Stimulated activated CD8-positive, alpha-beta memory T cell treated with anti-CD3 and anti-CD28 coated beads, Interleukin-7, amount 100 ng/mL, for 48 hours (primary cell): ENCODE data around the gene SHF.

Experiments
- DNase-seq, 2 donors: peaks; one replicate each; pipeline ENCODE4 v3.0.0-alpha.2; 2020; ENCODE audit warnings: low read depth in 1 of 2; ENCODE audit errors: extremely low read depth in 1 of 2

SHF gene

DNA sequence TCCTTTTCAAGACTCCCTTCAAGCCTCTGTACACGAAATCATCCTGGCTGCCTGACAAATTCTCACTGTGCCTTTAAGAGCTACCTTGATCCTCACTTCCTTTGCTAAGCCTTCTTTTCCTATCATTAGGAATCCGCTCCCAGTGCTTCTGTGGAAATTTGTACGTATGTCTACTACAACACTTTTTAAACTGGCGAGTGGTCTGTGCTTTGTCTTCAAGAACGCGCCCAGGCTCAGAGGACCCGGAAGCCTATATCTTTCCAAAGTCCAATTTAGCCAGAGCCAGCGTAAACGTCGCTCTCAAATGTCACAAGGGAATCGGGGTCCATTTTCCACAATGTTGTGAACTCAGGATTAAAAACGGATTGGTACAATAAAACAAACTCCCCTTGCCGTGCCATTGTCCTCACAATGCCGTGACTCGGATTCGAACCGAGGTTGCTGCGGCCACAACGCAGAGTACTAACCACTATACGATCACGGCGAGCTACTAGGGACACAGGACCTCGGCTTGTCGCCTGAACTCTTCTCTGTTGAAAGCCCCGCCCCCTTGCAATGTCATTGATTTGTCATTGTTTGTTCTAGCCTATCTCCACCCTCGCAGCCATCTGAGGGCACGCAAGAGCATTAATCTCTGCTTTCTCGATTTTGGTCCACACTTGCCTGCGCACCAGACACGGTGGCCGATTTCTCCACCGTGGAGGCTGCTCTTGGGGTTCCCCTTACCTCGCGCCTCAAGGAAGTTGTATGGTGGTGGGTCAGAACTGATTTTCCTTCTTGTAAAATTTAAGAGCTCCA is 12.4 kb upstream of the SHF start:
- peak; percentile 85 to 90 for DNase-seq

DNA sequence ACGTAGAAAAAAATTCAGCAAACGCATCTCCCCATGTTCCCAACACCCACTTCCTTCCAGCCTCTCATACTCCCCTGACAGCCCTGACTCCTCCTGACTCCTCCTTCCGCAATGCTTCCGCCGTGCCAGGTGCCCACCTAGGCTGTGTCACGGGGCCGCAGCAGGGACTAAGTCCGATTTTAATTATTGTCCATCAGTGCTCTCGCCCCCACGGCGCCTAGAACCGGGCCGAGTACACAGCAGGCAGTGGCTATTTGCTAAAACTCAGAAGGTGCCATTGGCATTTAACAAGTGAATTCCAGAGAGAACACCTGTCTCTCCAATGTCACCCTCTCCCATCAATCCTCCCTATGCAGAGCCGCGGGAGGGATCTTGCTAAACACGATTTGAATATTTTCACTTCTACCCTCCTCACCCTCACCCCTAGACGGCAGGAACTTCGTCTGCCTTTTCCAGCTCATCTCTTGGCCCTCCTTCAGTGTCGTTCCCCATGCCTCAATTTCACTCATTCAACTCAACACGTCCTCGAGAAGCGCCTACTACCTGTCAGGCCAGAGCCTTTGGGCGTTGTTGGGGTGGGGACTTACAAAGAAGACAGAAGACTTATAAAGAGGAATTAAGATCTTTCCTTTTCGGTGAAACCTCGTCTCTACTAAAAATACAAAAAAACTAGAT is 11.5 kb upstream of the SHF start:
- DNase-seq, result peak in 1 of 2 donors; percentile 18

DNA sequence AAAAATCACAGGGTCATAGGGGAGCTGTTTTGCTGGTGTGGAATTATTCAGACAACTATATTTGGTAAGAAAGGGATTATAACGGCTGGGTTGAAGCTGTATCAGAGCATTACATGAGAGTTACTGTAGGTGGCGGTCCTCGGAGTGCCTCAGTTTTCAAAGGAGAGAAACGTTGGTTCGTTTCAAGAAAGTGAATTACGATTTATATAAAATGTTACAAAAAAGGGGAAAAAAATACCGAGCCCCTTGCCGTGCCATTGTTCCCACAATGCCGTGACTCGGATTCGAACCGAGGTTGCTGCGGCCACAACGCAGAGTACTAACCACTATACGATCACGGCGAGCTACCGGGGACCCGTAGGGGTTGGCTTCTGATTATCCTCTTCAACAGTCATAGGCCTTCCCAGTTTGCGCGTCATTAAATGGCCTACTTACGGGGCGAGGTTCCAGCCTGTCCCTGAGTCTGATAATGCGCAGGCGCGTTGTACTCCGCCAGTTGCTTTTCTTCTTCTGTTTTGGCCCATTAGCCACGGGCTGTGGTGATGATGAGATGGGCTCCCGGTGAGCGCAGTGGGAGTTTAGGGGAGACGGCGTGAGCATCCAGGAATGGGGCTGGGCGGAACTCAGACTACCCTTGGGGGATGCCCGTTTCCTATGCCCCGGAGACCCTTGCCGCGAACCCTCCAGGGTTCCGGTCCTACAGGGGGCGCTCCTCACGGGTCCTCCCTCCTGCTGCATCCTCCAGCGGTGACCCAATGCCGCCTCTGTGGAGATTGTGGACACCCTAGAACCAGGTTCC is 10.8 kb upstream of the SHF start:
- peak; percentile 83 to 84 for DNase-seq

- no peak for DNase-seq
Measured at GRCh38 chr15:45197512-45197911, 9.7 kb upstream of the SHF start.

- no peak for DNase-seq
Measured at GRCh38 chr15:45187578-45187893, 230 bp downstream of the SHF start.

DNA sequence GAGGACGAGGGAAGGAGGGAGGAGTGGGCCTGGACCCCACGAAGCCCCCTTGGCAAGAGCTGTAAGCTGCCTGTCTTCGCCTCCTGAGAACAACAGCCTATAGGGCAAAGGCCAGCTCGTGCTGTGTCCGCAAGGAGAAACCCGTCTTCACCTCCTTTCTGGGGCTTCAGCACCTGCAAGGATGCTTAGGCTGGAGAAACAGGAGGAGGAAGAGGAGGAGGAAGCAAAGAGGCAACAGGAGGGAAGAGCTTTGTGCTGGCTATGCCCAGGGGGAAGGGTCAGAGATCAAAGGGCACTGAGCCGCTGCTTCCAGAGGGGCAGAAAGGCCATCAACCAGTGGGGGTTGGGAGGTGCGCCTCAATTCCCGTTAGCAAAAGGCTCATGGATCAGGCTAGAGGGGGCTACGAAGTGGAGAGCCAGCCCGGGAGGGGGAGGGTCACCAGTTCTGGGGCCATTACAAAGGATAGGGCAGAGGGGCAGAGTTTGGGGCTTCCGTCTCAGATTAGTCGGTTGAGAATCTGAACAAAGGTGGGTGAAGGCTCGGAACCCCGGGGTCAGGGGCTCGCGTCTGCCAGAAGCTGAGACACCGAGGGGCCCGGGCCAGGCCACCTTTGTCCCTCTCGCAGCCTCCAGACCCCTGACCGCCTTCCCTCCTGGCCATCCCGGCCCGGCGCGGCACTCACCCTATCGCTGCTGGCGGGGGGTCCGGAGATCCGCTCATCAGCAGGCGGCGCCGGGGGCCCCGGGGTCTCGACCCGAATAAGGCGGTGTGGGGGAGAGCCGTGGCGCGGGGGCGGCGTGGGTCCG is 792 bp downstream of the SHF start:
- no peak for DNase-seq

GRCh38 chr15:45185903-45186770 is 1.6 kb downstream of the SHF start:
- DNase-seq, result no peak

- no peak for DNase-seq
Measured at GRCh38 chr15:45185069-45185779, 2.5 kb downstream of the SHF start.

DNA sequence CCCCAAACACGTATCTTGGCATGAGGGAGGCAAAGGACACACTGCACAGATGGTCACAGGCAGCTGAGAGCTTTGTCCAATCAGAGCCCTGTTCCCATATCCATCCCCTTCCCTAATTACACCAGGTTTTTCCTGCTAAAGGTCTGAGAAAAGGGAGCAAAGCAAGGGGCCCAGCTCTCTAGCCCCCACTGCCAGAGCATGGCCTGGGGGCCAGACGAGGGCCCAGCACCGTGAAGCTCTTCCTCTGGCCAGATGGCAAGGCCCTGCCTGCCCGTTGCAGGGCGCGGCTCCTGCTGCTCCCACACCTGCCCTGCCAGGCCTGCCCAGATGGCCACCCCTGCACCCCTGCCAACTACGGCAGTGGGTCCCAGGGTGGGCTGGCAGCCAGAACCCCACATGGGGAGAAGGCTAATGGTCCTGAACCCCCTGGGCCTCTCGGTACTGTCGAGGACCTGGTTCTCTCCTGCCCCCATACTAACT is 3.2 kb downstream of the SHF start:
- no peak for DNase-seq

GRCh38 chr15:45183511-45183910 is 4.3 kb downstream of the SHF start:
- DNase-seq, result no peak

DNA sequence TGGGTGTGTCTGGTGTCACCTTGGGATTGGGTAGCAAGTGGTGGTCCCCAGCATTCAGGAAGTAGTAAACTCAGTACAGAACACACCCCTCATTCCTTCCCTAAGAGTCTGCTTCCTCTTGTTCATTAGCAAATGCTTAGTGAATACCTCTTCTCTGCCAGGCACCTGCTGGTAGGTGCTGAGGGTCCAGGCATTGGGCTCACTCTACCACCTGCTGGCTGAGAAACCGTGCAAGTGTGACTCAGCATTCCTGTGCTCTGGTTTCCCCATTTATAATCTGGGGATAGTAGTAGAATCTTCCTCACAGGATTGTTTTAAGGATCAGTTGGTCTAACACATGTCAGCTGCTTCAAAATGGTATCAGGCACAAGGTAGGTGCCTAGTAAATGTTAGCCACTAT is 4.8 kb downstream of the SHF start:
- no peak for DNase-seq

DNA sequence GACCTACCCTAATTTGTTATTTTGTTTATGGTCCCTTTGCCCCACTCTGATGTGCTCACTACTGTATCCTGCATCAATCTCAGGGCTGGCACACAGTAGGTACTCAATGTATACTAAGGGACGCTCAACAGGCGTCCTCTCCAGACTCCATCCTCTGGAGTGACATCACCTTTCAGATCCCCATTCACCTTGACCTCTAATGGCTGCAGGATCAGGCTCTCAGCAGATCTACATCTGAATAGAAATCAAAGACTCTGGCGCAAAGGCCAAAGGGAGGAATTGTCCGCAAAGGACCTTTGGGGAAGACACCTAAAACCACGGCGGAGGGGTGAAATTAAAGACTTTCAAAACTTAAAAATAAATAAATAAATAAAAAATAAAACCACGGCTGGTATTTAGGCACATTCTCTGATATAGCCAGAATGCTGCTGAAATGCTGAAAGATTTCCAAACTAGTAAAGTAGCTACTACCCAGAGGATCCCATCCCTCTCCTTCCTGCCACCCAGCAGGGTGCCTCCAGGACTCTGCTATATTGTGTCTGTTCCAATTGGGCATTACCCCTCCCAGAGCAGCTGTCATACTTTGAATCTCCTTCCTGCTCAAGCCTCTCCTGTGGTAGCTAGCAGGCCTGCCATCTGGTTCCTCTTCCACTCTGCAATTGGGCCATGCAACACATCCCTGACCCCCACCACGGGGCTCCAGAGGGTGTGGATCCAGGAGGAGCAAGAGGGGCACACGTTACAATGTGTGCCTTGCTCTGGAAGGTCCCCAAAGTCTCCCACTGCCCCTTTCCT is 6.1 kb downstream of the SHF start:
- no peak for DNase-seq

DNA sequence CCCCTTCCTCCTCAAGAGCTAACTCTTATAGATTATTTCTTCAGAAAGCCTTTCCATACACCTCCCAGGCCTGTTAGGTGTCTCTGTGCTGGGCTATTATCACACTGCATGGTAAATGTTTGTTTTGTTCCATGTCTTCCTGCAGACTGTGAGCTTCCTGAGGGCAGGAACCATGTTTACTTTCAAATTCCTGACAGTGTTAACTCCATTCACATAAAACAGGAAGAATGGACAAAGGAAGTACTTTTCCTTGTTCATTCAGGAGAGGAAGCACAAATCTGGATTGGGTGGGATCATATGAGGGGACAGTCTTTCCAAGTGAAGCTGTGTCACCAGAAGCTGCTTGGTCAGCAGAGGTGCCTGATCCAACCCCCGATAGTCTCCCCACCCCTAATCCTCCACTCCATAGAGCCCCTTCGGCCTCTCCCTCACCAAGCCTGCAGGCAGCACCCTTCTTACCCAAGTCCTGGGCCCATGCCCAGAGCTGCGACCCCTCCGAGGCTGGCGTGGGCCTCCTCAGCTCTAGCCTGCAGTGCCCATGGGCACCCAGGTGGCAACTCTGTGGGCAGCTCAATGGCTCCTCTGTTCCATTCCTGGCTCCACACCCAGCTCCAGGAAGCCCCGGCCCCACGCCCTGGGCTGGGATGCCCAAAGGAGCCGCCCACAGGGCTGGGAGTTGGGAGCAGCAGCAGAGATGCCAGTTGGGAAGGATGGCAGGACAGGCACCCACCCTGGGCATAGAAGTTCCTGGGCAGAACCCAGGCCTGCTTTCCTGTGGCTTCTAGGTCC is 6.9 kb downstream of the SHF start:
- DNase-seq, result no peak

- no peak for DNase-seq
Measured at GRCh38 chr15:45180201-45180600, 7.6 kb downstream of the SHF start.

GRCh38 chr15:45179221-45179985 is 8.4 kb downstream of the SHF start:
- DNase-seq, result no peak

DNA sequence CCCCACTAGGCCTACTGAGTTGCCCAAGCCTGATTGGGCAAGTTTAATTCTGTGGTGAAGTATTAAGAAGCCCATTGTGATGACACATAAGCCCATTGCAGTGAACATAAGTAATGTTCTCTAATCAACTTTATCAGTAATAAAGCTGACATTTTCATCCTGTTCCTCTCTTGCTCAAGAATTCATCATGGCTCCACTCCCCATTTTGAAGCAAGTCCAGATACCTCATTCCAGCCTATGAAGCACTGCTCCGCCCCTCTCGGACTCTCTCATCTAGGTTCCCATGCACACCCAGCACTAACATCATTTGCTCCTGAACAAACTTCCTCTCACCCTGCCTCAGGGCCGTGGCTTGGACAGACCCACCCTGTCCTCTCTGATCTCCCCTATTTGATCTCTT is 10.5 kb downstream of the SHF start:
- DNase-seq, result no peak

DNA sequence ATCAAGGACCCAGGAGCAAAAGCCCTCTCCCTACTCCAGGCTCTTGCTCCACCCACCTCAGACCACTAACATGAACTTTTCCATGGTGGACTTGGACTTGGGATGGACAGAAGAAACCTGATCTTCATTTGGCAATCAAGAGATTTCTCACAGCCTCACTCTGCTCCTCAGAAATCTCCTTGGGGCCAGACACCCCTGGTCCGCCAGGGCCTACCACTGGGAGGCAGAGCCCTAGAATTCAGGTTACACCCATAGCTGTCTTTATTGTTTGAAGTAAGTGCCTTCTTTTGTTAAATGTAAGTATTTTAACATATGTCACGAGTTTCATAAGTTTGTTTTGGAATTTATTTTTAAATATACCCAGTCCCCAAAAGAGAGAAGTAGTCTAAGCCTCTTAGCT is 13.2 kb downstream of the SHF start:
- no peak for DNase-seq
